KBM-7 (cell line): Measurements from ENCODE around the gene AIPL1.

Source experiments
- DNase-seq: peaks from one replicate; pipeline ENCODE4 v3.0.0-alpha.2; 2015
- in situ Hi-C: fragments of 300-500 bp; cut with MboI; formaldehyde crosslinking; loops from 2 replicates; pipeline ENCODE4 v1.14.3; 2020; ENCODE audit warnings: low sequenced_read_pairs, low pct_unique_long_range_greater_than_20kb, mixed read lengths

Gene AIPL1

GRCh38 chr17:6428207-6428965, 6.5 kb downstream of the AIPL1 start:
- DNase-seq, result no peak
- in situ Hi-C loops, result no loop called here

- in situ Hi-C loops, result no loop called here
- peak; percentile 82 for DNase-seq
Observed at GRCh38 chr17:6427279-6427781, 7.6 kb downstream of the AIPL1 start.

GRCh38 chr17:6426356-6427101, 8.4 kb downstream of the AIPL1 start:
- in situ Hi-C loops, result no loop called here

GRCh38 chr17:6425407-6425806, 9.5 kb downstream of the AIPL1 start:
- in situ Hi-C loops, result no loop called here

More at GRCh38 chr17:6426356-6427101, 8.4 kb downstream of the AIPL1 start:
- DNase-seq, result no peak

GRCh38 chr17:6423931-6424330, 11.0 kb downstream of the AIPL1 start:
- in situ Hi-C loops, result loop anchor here (25.0 kb wide), 1 partner anchor 837 kb away; the partner anchor contains the start of gene NLRP1
- DNase-seq, result no peak

More at GRCh38 chr17:6425407-6425806, 9.5 kb downstream of the AIPL1 start:
- no peak for DNase-seq

- in situ Hi-C loops, result loop anchor here (25.0 kb wide), 1 partner anchor 835 kb away; the partner anchor contains the start of gene NLRP1
- no peak for DNase-seq
Observed at GRCh38 chr17:6422654-6423241, 12.2 kb downstream of the AIPL1 start.

- DNase-seq, result peak; percentile 71
- in situ Hi-C loops, result loop anchor here (25.0 kb wide), 1 partner anchor 835 kb away; the partner anchor contains the start of gene NLRP1
Observed at GRCh38 chr17:6421700-6422604, 13.0 kb downstream of the AIPL1 start.

- DNase-seq, result peak; percentile 37
- in situ Hi-C loops, result loop anchor here (25.0 kb wide), 1 partner anchor 833 kb away; the partner anchor contains the start of gene NLRP1
Observed at GRCh38 chr17:6420173-6420641, 14.7 kb downstream of the AIPL1 start.

GRCh38 chr17:6415616-6416015, 19.3 kb downstream of the AIPL1 start:
- in situ Hi-C loops, result loop anchor here (25.0 kb wide), 1 partner anchor 828 kb away; the partner anchor contains the start of gene NLRP1
- no peak for DNase-seq

GRCh38 chr17:6413065-6413464, 21.9 kb downstream of the AIPL1 start:
- in situ Hi-C loops, result loop anchor here (25.0 kb wide), 1 partner anchor 826 kb away; the partner anchor contains the start of gene NLRP1

GRCh38 chr17:6408735-6409134, 26.2 kb downstream of the AIPL1 start:
- in situ Hi-C loops, result loop anchor here (25.0 kb wide), 1 partner anchor 821 kb away; the partner anchor contains the start of gene NLRP1
- DNase-seq, result no peak

More at GRCh38 chr17:6413065-6413464, 21.9 kb downstream of the AIPL1 start:
- DNase-seq, result peak; percentile 56

GRCh38 chr17:6408276-6408675, 26.6 kb downstream of the AIPL1 start:
- DNase-seq, result no peak
- in situ Hi-C loops, result loop anchor here (25.0 kb wide), 1 partner anchor 821 kb away; the partner anchor contains the start of gene NLRP1

- DNase-seq, result no peak
- in situ Hi-C loops, result loop anchor here (25.0 kb wide), 1 partner anchor 815 kb away; the partner anchor contains the start of gene NLRP1
Observed at GRCh38 chr17:6402258-6402657, 32.7 kb downstream of the AIPL1 start.

- in situ Hi-C loops, result no loop called here
- DNase-seq, result no peak
Observed at GRCh38 chr17:6398955-6399354, 36.0 kb downstream of the AIPL1 start.

- in situ Hi-C loops, result no loop called here
- DNase-seq, result no peak
Observed at GRCh38 chr17:6394055-6394606, 40.8 kb downstream of the AIPL1 start.

GRCh38 chr17:6393351-6393952, 41.5 kb downstream of the AIPL1 start:
- in situ Hi-C loops, result no loop called here
- no peak for DNase-seq

- in situ Hi-C loops, result no loop called here
- DNase-seq, result no peak
Observed at GRCh38 chr17:6392609-6393350, 42.1 kb downstream of the AIPL1 start.
